ENCODE data around the gene ANXA6. TPM values are rescaled to one million over a fixed set of nuclear protein-coding genes. Genes with fewer than 3 reads are reported as not detected.
"Not testable (repeated sequence)": the region's sequence is repeated elsewhere in the genome, so short reads cannot be mapped to it uniquely, and the experiment has no call there.

Gene ANXA6
- 325 TPM for polyA plus RNA-seq (ENCODE audit: insufficient read length)

GRCh38 chr5:151157426-151158286 is at the start of gene ANXA6:
Gene ANXA6, minus strand, starts transcription at chr5:151157779. Its CDS starts 9,878 bp downstream, at chr5:151147901.
- no peak for DNase-seq (ENCODE audit: low read depth)

GRCh38 chr5:151205411-151205810 is 47.8 kb upstream of the ANXA6 start:
- no peak for DNase-seq (ENCODE audit: low read depth)

DNA sequence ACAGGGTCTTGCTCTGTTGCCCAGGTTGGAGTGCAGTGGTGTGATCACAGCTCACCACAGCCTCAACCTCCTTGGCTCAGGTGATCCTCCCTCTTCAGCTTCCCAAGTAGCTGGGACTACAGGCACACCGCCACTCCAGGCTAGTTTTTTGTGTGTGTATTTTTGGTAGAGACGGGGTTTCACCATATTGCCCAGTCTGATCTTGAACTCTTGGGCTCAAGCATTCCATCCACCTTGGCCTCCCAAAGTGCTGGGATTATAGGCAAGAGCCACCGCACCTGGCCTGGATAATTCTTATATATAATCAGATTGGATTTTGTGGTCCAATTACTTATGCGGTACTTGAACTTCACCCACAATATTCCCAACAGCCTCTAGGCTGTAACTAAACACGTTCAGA is 46.5 kb upstream of the ANXA6 start:
- DNase-seq (ENCODE audit: low read depth): no peak

DNA sequence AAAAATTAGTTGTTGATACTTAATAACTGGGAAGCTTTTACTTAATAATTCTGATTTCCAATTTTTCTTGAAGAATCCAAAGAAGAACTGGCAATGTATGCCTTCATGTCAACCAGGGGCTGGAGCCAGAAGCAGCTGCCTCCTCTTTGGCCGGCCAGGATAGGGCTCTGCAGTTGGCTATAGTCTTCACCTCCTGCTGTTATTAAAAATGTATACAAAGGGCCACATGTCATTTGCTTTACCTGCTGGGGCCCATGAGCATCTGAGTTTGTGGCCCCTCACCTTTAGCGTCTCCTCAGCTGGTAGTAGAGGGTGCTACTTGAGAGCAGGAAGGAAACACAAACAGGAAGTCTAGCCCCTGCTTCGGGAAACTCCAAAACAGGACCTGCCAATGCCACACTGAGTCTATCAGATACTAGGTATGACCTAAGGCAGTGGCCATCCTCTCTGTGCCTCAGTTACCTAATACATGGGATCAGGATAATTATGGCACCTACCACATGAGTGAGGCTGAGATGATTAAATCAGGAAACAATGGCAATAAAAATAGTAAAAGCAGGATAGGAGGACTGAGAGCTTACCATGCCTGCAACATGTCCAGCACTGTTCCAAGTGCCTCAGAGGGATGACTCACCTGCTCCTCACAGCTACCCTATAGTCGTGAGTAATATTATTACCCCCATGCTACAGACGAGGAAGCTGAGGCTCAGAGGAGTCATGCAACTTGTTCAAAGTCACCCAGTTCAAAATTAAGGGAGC is 45.0 kb upstream of the ANXA6 start:
- no peak for DNase-seq (ENCODE audit: low read depth)

- no peak for DNase-seq (ENCODE audit: low read depth)
Measured at GRCh38 chr5:151200913-151201595, 43.5 kb upstream of the ANXA6 start.

- no peak for DNase-seq (ENCODE audit: low read depth)
Measured at GRCh38 chr5:151199581-151200185, 42.1 kb upstream of the ANXA6 start.

- DNase-seq (ENCODE audit: low read depth): no peak
Measured at GRCh38 chr5:151198861-151199260, 41.3 kb upstream of the ANXA6 start.

GRCh38 chr5:151197291-151197600 is 39.7 kb upstream of the ANXA6 start:
- DNase-seq (ENCODE audit: low read depth): not testable (repeated sequence)

DNA sequence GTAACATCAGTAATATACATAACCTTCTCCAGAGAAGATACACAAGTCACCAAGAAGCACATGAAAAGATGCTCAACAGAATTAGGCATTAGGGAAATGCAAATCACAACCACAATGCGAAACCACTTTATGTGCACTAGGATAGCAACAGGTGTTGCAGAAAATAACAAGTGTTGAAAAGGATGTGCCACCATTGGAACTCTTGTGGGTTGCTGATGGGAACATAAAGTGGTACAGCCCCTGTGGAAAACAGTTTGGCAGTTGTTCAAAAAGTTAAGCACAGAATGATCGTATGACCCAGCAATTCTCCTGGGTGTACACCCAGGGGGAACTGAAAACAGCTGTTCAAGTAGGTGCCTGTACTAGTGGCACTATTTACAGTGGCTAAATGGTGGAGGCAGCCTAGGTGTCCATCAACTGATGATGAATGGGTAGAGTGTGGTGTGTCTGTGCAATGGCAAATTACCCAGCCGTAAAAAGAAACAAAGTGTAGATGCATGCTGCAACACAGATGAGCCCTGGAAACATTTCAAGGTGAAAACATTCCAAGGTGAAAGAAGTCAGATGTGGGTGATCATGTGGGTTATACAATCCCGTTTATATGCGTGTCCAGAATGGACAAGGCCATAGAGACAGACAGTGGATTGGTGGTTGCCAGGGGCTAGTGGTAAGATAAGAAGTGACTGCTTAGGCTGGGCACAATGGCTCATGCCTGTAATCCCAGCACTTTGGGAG is 39.1 kb upstream of the ANXA6 start:
- no peak for DNase-seq (ENCODE audit: low read depth)

DNA sequence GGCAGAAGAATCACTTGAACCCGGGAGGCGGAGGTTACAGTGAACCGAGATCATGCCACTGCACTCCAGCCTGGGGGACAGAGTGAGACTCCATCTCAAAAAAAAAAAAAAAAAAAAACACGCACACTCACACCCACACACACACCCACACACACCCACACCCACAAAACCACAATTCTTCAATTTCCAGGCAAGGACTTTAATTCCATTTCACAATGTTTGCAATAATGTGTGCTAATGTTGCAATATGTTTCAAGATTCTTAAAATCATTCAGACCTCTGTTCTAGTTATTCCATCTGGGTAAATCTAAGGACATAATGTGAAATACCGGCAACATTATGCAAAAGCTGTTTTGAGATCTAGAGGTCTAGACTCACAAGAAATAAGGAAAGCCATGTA is 38.0 kb upstream of the ANXA6 start:
- DNase-seq (ENCODE audit: low read depth): no peak

DNA sequence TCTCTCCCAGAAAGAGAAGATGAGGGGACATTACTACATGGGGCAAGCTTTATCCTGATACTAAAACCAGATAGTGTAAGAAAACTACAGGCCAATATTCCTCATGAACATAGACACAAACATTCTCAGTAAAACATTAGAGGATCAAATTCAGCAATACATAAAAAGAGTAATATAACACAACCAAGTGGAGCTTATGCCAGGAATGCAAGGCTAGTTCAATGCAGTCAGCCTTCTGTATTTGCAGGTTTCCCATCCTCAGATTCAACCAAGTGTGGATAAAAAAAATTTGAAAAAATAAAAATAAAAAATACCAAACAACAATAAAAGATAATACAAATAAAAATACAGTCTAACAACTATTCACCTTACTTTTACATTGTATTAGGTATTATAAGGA is 35.0 kb upstream of the ANXA6 start:
- DNase-seq (ENCODE audit: low read depth): no peak

DNA sequence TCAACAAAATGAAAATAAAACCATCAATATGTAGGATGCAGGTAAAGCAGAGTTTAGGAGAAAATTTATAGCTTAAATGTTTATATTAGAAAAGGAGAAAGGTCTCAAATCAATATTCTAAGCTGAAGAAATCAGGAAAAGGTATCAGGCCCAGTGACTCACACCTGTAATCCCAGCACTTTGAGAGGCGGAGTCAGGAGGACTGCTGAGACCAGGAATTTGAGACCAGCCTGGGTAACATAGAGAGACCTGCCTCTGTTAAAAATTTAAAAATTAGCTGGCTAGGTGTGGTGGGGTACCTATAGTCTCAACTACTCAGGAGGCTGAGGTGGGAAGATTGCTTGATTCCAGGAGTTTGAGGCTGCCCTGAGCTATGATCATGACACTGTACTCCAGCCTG is 34.1 kb upstream of the ANXA6 start:
- DNase-seq (ENCODE audit: low read depth): no peak

- DNase-seq (ENCODE audit: low read depth): no peak
Measured at GRCh38 chr5:151189151-151189550, 31.6 kb upstream of the ANXA6 start.

DNA sequence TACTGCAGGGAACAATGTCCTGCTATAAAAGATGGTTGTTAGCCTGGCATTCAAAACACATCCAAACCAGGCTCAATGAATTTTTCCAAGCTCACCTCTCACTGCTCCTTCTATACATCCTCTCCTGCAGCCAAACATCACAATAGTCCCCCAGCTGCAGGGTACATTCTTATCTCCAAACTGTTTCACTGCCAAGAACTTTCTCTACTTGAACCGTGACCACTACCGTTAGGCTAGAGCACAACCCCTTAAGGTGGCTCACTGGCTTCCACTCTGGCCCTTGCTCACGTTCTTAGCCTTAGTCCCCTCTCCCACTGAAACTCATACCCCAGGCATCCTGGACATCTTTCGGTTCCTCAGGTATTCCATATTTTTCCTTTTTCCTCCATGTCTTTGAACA is 29.0 kb upstream of the ANXA6 start:
- DNase-seq (ENCODE audit: low read depth): no peak

- no peak for DNase-seq (ENCODE audit: low read depth)
Measured at GRCh38 chr5:151186052-151186451, 28.5 kb upstream of the ANXA6 start.

DNA sequence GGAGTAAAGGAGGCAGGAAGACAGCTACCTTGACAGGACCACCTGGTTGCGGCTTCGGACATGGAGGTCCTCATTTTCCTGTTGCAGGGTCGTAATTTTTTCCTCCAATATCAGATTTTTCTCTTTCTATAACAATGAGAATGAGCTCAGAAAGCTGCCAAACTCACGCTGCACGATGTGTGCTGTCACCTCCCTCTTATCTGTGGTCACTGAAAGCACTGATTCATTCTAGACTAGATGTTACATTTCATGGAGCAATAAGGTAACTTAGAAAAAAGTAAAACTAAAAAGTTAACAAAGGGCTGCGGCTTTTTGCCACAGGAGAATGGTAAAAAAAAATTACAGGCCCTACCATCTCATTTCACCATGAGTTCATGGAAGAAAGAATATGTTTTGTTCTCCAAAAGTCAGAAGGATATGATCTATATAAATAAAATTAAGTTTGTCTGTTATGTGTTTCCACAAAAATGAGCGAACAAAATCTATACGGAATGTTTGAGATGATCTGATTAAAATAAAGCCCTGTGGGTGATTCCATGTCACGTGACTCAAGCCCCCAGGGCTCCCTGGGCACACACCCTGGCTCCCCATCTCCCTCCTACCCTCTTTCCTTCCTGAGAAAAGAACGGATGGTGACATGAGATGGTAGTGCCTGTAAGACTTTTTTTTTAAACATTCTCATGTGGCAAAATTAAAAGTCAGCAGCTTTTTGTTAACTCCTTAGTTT is 26.9 kb upstream of the ANXA6 start:
- no peak for DNase-seq (ENCODE audit: low read depth)

GRCh38 chr5:151183456-151184245 is 26.1 kb upstream of the ANXA6 start:
- DNase-seq (ENCODE audit: low read depth): no peak

DNA sequence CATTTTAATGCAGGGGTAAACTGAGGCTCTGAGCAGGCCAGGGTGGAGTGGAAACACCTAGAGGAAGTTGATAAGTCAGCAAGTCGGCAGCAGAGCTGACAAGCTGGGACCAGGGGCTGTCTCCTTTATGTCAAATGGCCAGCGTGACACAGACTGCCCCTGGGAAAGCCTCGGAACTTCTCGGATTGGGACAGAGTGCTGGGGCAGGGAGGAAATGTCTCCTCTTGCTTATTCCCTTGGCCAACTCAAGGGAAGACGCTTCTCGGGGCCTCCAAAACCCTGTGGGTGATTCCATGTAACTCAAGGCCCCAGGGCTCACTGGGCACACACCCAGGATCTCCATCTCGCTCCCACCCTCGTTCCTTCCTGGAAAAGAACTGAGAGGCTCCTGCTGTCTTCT is 25.4 kb upstream of the ANXA6 start:
- no peak for DNase-seq (ENCODE audit: low read depth)

GRCh38 chr5:151182524-151182900 is 24.9 kb upstream of the ANXA6 start:
- DNase-seq (ENCODE audit: low read depth): no peak

Data from forelimb muscle (tissue), 1 donor.